ENCODE measurements around the gene KIAA0232.

DNA sequence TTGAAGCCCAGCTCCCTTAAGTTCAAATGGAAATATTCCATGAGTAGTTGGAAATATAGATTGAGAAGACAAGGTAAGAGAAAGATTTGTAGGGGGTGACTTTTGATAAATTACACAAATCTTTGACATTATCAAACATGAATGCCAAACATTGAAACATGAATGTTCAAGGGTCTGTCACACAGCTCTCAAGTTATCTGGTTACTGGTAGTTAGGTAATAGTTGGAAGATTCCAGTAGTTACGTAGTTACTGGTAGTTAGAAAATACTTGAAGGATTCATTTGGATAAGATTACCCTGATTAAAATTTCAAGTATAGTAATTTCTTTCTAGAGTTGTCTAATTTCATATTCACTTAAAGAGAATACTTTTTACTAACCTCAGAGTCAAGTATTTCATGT is 20.7 kb downstream of the KIAA0232 start:
- no peak for TF ChIP-seq MAX (IDR thresholded peaks at IDR 0.05; ENCODE audit: low read depth, low read length)
- TF ChIP-seq CTCF (IDR thresholded peaks at IDR 0.05; ENCODE audit: low read depth, low read length), result no peak

Data from NB4 (cell line).